ENCODE measurements around the gene AXL.

- TF ChIP-seq, protein P1, sequence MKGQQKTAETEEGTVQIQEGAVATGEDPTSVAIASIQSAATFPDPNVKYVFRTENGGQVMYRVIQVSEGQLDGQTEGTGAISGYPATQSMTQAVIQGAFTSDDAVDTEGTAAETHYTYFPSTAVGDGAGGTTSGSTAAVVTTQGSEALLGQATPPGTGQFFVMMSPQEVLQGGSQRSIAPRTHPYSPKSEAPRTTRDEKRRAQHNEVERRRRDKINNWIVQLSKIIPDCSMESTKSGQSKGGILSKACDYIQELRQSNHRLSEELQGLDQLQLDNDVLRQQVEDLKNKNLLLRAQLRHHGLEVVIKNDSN (IDR thresholded peaks at IDR 0.05), result no peak
- TF ChIP-seq TCF12 (IDR thresholded peaks at IDR 0.05; ENCODE audit: low read depth) (no peak), TEAD4 (IDR thresholded peaks at IDR 0.05) (no peak), EP300 (IDR thresholded peaks at IDR 0.05; ENCODE audit: borderline replicate concordance) (no peak), YY1 (IDR thresholded peaks at IDR 0.05; ENCODE audit: low read depth) (no peak), TAF1 (IDR thresholded peaks at IDR 0.05; ENCODE audit: low read depth) (no peak), RAD21 (IDR thresholded peaks at IDR 0.05; ENCODE audit: low read depth) (no peak), CREB1 (IDR thresholded peaks at IDR 0.05; ENCODE audit: low read depth) (no peak), FOXM1 (IDR thresholded peaks at IDR 0.05; ENCODE audit: borderline replicate concordance, low read depth) (no peak), CEBPB (IDR thresholded peaks at IDR 0.05) (no peak), NFIC (IDR thresholded peaks at IDR 0.05) (no peak), EGR1 (IDR thresholded peaks at IDR 0.05) (no peak)
- TF ChIP-seq, protein P2, sequence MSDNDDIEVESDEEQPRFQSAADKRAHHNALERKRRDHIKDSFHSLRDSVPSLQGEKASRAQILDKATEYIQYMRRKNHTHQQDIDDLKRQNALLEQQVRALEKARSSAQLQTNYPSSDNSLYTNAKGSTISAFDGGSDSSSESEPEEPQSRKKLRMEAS (IDR thresholded peaks at IDR 0.05), result no peak
- TF ChIP-seq, protein P3, sequence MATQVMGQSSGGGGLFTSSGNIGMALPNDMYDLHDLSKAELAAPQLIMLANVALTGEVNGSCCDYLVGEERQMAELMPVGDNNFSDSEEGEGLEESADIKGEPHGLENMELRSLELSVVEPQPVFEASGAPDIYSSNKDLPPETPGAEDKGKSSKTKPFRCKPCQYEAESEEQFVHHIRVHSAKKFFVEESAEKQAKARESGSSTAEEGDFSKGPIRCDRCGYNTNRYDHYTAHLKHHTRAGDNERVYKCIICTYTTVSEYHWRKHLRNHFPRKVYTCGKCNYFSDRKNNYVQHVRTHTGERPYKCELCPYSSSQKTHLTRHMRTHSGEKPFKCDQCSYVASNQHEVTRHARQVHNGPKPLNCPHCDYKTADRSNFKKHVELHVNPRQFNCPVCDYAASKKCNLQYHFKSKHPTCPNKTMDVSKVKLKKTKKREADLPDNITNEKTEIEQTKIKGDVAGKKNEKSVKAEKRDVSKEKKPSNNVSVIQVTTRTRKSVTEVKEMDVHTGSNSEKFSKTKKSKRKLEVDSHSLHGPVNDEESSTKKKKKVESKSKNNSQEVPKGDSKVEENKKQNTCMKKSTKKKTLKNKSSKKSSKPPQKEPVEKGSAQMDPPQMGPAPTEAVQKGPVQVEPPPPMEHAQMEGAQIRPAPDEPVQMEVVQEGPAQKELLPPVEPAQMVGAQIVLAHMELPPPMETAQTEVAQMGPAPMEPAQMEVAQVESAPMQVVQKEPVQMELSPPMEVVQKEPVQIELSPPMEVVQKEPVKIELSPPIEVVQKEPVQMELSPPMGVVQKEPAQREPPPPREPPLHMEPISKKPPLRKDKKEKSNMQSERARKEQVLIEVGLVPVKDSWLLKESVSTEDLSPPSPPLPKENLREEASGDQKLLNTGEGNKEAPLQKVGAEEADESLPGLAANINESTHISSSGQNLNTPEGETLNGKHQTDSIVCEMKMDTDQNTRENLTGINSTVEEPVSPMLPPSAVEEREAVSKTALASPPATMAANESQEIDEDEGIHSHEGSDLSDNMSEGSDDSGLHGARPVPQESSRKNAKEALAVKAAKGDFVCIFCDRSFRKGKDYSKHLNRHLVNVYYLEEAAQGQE (IDR thresholded peaks at IDR 0.05; ENCODE audit: low read depth), result no peak
Observed at GRCh38 chr19:41269571-41269970, 50.5 kb downstream of the AXL start.
